ENCODE results near the gene DSCAM. TPM values are rescaled to one million over a fixed set of nuclear protein-coding genes. Genes with fewer than 3 reads are reported as not detected.

The DSCAM gene
- total RNA-seq, 2 donors from 2014 or later, result not detected

DNA sequence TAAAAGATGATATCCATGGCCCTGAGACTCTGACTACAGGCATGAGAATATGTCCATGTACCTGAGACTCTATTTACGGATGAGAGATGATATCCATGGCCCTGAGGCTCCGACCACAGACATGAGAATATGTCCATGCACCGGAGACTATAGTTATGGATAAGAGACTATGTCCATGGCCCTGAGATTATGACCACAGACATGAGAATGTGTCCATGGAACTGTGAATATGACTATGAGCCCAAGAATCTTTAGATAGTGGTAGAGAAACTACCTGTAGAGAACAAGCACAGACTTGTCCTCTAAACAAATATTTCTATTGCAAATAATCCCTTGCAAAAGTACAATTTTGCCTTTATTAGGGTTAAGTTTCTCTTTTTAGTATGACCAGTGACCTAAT, 716.5 kb downstream of the DSCAM start:
- no peaks in the 10 kb centered on the region for H3K36me3 Mint-ChIP-seq (ENCODE audit: insufficient read depth in 2 of 2)
- H3K27ac Mint-ChIP-seq, result no peak overlapping the region
- no peaks in the 10 kb centered on the region for H3K27me3 Mint-ChIP-seq (ENCODE audit: low read depth)
- H3K9me3 Mint-ChIP-seq, result peaks cover 3 to 6% of the 10 kb centered on the region in 2 donors
- no peak for DNase-seq
- H3K4me3 Mint-ChIP-seq, result no peak overlapping the region
- ATAC-seq (replicated peaks in 1 of 2), result no peak
- H3K4me1 Mint-ChIP-seq (ENCODE audit: low read depth), result no peaks in the 10 kb centered on the region

DNA sequence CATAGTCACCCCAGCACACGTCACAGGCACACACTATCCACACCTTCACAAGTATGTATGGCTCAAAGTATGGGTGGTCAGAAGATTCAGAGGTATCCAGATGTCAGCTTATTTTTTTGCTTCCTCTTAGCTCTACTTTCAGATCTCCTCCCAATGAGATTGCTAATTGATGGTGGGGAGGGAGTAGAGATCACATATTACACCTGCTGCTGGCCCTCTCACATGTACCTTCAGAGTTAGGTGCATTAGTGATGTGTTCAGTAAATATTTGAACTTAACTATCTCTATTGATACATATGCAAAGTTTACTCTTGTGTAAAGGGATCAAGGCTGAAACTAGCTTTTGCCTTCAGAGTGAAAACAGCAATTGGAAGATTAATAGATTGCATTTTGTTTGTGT, 717.1 kb downstream of the DSCAM start:
- no peak overlapping the region for H3K4me3 Mint-ChIP-seq
- H3K36me3 Mint-ChIP-seq (ENCODE audit: insufficient read depth in 2 of 2), result no peaks in the 10 kb centered on the region
- DNase-seq (no peak), ATAC-seq (replicated peaks in 1 of 2) (no peak)
- H3K27me3 Mint-ChIP-seq (ENCODE audit: low read depth), result no peaks in the 10 kb centered on the region
- no peak overlapping the region for H3K27ac Mint-ChIP-seq
- H3K9me3 Mint-ChIP-seq, result peaks cover 2 to 6% of the 10 kb centered on the region in 2 donors
- H3K4me1 Mint-ChIP-seq (ENCODE audit: low read depth), result no peaks in the 10 kb centered on the region

DNA sequence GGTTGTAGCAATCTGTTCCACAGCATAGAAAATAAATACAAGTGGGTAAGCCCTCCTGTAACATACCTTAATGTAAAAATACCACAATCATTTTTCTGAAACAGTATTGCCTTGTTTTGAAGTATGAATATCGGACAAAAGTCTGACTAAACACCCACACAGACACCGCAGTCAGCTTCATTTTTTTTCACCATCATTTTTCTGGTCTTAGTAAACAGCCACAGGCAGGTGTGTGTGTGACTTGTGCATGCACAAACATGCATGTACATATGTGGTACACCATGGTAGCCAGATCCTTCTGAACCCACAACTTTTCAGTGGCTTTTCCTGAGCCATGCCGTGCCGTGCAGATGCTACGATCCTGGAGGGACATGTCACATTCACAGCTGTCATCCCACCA, 718.1 kb downstream of the DSCAM start:
- no peak for ATAC-seq (replicated peaks in 1 of 2)
- no peaks in the 10 kb centered on the region for H3K36me3 Mint-ChIP-seq (ENCODE audit: insufficient read depth in 2 of 2)

DNA sequence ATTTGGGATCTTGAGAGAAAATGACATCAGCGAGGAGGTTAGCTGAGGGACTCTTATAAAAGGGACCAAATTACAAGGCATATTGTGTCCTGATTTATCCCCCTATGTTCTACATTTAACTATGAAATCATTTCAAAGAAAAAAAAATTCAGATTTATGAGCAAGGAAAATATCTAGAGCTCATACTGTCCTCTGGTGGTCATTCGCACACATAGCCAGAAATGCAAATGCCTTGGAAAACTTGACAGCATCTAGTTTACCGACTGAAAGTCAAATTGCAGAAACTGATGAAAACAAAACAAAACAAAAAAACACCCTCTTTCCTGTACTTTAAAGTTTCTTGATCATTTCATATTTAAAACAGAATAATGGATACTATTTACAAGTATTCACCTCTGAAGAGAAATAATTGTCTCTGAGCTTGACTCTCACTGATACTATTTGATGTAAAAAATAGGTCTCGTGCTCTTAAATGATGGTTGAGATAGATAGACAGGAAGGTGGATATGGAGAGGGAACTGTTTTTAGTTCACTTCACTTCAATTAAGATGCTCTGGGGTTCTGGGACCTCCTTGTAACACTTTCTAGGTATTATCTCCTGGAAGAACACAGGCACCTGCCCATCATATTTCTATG, 725.9 kb downstream of the DSCAM start:
- H3K27me3 Mint-ChIP-seq (ENCODE audit: low read depth), result no peaks in the 10 kb centered on the region
- ATAC-seq (replicated peaks in 1 of 2) (no peak), DNase-seq (no peak)
- no peak overlapping the region for H3K4me3 Mint-ChIP-seq
- H3K36me3 Mint-ChIP-seq (ENCODE audit: insufficient read depth in 2 of 2), result no peaks in the 10 kb centered on the region
- no peak overlapping the region for H3K27ac Mint-ChIP-seq
- no peaks in the 10 kb centered on the region for H3K9me3 Mint-ChIP-seq
- H3K4me1 Mint-ChIP-seq (ENCODE audit: low read depth), result no peaks in the 10 kb centered on the region

More for the DNA sequence above, 718.1 kb downstream of the DSCAM start:
- no peak overlapping the region for H3K27ac Mint-ChIP-seq
- H3K4me1 Mint-ChIP-seq (ENCODE audit: low read depth), result no peaks in the 10 kb centered on the region
- peaks cover 2 to 6% of the 10 kb centered on the region in 2 donors for H3K9me3 Mint-ChIP-seq
- DNase-seq, result no peak
- no peak overlapping the region for H3K4me3 Mint-ChIP-seq
- H3K27me3 Mint-ChIP-seq (ENCODE audit: low read depth), result no peaks in the 10 kb centered on the region

DNA sequence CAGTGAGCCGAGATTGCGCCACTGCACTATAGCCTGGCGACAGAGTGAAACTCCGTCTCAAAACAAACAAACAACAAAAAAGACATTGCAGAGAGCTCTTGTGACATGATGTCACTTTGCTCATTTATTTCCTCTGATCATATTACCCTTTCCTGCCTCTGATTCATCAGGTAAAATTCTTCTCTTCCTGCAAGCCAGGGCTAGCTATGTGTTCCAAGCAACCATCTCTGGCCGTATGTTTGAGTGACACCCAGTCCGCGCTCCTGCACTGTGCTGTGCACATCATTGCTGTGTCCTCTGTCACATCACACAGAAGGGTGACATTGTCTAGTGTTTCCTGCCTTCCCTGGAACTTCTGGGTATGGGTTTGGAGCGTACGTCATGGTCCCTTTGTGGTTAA, 728.4 kb downstream of the DSCAM start:
- peaks cover 0 to 2% of the 10 kb centered on the region in 2 donors for H3K9me3 Mint-ChIP-seq
- no peak for DNase-seq
- H3K4me1 Mint-ChIP-seq (ENCODE audit: low read depth), result no peaks in the 10 kb centered on the region
- ATAC-seq (replicated peaks in 1 of 2), result no peak
- no peaks in the 10 kb centered on the region for H3K27me3 Mint-ChIP-seq (ENCODE audit: low read depth)
- H3K4me3 Mint-ChIP-seq, result no peak overlapping the region
- H3K36me3 Mint-ChIP-seq (ENCODE audit: insufficient read depth in 2 of 2), result no peaks in the 10 kb centered on the region
- no peak overlapping the region for H3K27ac Mint-ChIP-seq

DNA sequence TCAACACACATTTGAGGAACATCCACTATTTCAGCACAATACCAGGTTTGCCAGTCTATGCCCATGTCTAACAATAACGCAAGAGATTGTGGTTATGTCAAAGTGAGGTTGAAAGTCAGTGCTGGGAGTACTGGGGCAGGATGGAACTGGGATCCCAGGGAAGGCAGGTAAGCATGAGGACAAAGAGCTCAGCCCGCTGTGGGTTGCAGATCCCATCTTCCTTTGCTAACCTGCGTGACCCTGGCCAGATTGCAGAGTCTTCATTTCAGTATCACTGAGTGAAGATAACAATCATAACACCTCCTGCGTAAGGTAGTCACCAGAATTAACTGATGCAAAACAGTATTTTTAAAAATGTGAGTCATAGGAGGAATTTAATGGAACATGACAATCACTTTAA, 729.7 kb downstream of the DSCAM start:
- ATAC-seq (replicated peaks in 1 of 2) (no peak), DNase-seq (no peak)
- H3K9me3 Mint-ChIP-seq, result peaks cover 0 to 3% of the 10 kb centered on the region in 2 donors
- no peak overlapping the region for H3K4me3 Mint-ChIP-seq
- no peaks in the 10 kb centered on the region for H3K36me3 Mint-ChIP-seq (ENCODE audit: insufficient read depth in 2 of 2)
- no peaks in the 10 kb centered on the region for H3K4me1 Mint-ChIP-seq (ENCODE audit: low read depth)
- no peaks in the 10 kb centered on the region for H3K27me3 Mint-ChIP-seq (ENCODE audit: low read depth)
- no peak overlapping the region for H3K27ac Mint-ChIP-seq

DNA sequence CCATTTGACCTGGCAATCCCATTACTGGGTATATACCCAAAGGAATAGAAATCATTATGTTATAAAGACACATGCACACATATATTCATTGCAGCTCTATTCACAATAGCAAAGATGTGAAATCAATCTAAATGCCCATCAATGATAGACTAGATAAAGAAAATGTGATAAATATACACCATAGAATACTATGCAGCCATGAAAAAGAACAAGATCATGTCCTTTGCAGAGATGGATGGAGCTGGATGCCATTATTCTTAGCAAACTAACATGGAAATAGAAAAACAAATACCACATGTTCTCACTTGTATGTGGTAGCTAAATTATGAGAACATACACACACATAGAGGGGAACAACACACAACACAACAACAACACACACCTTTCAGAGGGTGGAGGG, 731.2 kb downstream of the DSCAM start:
- DNase-seq (no peak), ATAC-seq (replicated peaks in 1 of 2) (no peak)
- Mint-ChIP-seq H3K27me3 (ENCODE audit: low read depth) (no peaks in the 10 kb centered on the region), H3K9me3 (peaks cover 0 to 5% of the 10 kb centered on the region in 2 donors), H3K4me1 (ENCODE audit: low read depth) (no peaks in the 10 kb centered on the region), H3K36me3 (ENCODE audit: insufficient read depth in 2 of 2) (no peaks in the 10 kb centered on the region), H3K4me3 (no peak overlapping the region), H3K27ac (no peak overlapping the region)

DNA sequence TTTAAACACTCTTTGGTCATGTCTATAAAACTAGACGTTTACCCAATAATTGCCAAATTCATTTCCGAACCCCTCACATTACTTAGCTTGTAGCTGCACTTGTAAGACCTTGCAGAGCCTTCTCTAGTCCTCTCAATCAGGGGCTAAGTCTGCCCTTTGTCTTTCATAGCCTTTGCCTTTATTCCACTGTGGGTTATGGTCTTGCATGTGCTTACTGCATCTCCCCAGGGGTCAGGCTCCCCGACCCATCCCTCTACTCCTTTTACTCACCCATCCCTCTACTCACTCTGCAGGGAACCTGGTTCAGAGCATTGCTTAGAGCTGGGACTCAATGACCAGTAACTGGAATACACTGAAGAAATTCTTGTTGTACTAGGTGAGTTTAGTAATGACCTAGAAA, 744.3 kb downstream of the DSCAM start:
- DNase-seq, result no peak
- no peak overlapping the region for H3K4me3 Mint-ChIP-seq
- H3K9me3 Mint-ChIP-seq, result peaks cover 4 to 10% of the 10 kb centered on the region in 2 donors
- H3K27ac Mint-ChIP-seq, result no peak overlapping the region
- no peak for ATAC-seq (replicated peaks in 1 of 2)
- no peaks in the 10 kb centered on the region for H3K4me1 Mint-ChIP-seq (ENCODE audit: low read depth)
- peaks cover 0 to 7% of the 10 kb centered on the region in 2 donors for H3K36me3 Mint-ChIP-seq (ENCODE audit: insufficient read depth in 2 of 2)
- no peaks in the 10 kb centered on the region for H3K27me3 Mint-ChIP-seq (ENCODE audit: low read depth)

DNA sequence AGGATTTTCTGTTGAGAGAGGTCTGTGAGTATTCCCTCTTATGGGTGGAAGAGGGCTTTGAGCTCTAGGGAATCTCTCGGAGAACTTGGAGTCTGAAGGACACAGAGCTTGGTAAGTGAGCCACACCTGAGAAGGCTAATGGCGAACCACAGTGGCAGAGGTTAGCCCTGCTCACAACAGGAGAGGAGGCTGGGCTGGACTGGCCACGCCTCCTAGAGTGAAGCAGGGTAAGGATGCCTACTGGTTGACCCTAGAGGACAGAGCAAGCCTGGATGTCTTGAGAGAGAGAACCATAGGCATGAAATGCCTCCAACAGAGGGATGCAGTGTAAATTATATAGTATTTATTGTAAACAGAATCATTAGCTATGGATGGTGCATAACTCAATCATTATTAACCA, 747.1 kb downstream of the DSCAM start:
- Mint-ChIP-seq H3K4me3 (no peak overlapping the region), H3K27me3 (ENCODE audit: low read depth) (no peaks in the 10 kb centered on the region), H3K9me3 (peaks cover 5% of the 10 kb centered on the region in 2 donors), H3K27ac (no peak overlapping the region), H3K4me1 (ENCODE audit: low read depth) (no peaks in the 10 kb centered on the region), H3K36me3 (ENCODE audit: insufficient read depth in 2 of 2) (no peaks in the 10 kb centered on the region)
- DNase-seq, result no peak
- ATAC-seq (replicated peaks in 1 of 2), result no peak

DNA sequence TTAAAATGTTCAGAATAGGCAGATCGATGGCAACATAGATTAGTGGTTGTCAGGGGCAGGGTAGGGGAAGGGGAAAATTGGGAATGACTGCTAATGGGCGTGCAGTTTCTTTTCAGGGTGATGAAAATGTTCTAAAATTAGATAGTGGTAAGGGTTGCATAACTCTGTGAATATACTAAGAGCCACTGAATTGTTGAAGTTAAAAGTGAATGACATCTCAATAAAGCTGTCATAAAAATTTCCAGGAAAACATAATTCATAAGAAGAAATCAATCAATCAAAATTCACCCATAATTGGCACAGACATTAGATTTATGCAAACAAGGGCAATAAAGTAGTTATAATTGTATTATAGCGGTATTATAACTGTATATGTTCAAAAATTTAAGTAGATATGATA, 751.5 kb downstream of the DSCAM start:
- Mint-ChIP-seq H3K36me3 (ENCODE audit: insufficient read depth in 2 of 2) (no peaks in the 10 kb centered on the region), H3K4me3 (no peak overlapping the region), H3K4me1 (ENCODE audit: low read depth) (no peaks in the 10 kb centered on the region), H3K9me3 (peaks cover 7 to 9% of the 10 kb centered on the region in 2 donors), H3K27ac (no peak overlapping the region), H3K27me3 (ENCODE audit: low read depth) (peaks cover 2% of the 10 kb centered on the region)
- no peak for ATAC-seq (replicated peaks in 1 of 2)
- no peak for DNase-seq

DNA sequence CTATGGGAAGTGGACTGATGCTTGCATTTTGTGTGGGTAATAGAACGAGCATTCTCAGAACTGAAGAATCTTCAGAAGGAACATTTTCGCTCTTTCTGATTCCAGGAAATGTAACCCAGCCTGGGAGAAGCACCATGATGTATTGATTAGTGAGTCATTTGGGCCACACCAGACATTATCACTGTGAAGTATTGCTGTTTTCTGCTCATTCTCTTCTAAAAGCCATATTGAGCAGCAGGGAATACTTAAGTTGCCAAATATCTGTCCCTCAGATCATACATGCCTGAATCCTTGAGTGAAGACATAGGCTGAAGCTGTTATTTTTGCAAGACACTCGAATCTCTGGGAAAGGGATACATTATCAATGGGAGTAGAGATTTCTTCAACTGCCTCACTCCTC, 766.6 kb downstream of the DSCAM start:
- Mint-ChIP-seq H3K36me3 (ENCODE audit: insufficient read depth in 2 of 2) (no peaks in the 10 kb centered on the region), H3K27me3 (ENCODE audit: low read depth) (no peaks in the 10 kb centered on the region), H3K27ac (no peak overlapping the region), H3K9me3 (peaks cover 0 to 5% of the 10 kb centered on the region in 2 donors), H3K4me1 (ENCODE audit: low read depth) (no peaks in the 10 kb centered on the region), H3K4me3 (no peak overlapping the region)
- ATAC-seq (replicated peaks in 1 of 2) (no peak), DNase-seq (no peak)

DNA sequence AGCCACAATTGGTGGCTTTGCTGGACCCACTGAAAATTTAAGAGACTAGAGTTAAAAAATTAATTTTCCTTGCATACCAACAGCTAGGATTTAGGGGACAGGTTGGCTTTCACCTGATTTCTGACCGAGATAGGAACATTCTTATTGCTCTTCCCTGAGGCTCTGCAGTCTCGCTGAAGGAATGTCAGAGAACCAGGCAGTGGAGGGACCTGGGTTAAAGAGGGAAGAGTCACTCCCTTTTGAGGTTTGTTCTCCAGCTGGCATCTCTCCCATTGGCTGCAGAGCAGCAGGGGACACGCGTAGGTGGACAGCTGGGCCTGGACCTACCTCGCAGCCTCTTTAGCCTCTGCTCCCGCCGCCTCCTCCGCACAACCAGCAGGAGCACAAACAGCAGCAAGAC, 772.2 kb downstream of the DSCAM start:
- Mint-ChIP-seq H3K4me3 (no peak overlapping the region), H3K27ac (no peak overlapping the region), H3K4me1 (ENCODE audit: low read depth) (no peaks in the 10 kb centered on the region), H3K9me3 (peaks cover 0 to 4% of the 10 kb centered on the region in 2 donors), H3K27me3 (ENCODE audit: low read depth) (no peaks in the 10 kb centered on the region), H3K36me3 (ENCODE audit: insufficient read depth in 2 of 2) (no peaks in the 10 kb centered on the region)
- no peak for DNase-seq
- ATAC-seq (replicated peaks in 1 of 2), result no peak

DNA sequence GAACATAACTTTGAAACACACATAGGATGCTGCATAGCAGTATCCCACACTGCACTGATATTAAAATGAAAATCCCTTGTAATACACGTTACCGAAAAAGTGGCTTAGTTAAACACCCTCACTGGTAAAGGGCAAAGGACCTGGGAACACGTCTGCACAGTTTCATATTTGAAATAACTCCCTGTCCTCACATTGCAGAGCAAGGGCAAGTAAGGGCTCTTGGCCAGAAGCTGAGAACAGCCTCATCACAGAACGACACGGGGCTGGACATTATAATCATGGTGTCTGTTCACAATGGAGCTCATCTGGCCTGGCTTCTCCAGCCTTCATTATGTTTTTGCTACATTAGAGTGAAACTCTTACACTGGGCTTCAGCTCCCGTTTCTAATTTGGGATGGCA, 772.8 kb downstream of the DSCAM start:
- no peak overlapping the region for H3K27ac Mint-ChIP-seq
- no peak overlapping the region for H3K4me3 Mint-ChIP-seq
- H3K9me3 Mint-ChIP-seq, result peaks cover 0 to 4% of the 10 kb centered on the region in 2 donors
- no peaks in the 10 kb centered on the region for H3K4me1 Mint-ChIP-seq (ENCODE audit: low read depth)
- H3K36me3 Mint-ChIP-seq (ENCODE audit: insufficient read depth in 2 of 2), result no peaks in the 10 kb centered on the region
- DNase-seq (no peak), ATAC-seq (replicated peaks in 1 of 2) (no peak)
- no peaks in the 10 kb centered on the region for H3K27me3 Mint-ChIP-seq (ENCODE audit: low read depth)

DNA sequence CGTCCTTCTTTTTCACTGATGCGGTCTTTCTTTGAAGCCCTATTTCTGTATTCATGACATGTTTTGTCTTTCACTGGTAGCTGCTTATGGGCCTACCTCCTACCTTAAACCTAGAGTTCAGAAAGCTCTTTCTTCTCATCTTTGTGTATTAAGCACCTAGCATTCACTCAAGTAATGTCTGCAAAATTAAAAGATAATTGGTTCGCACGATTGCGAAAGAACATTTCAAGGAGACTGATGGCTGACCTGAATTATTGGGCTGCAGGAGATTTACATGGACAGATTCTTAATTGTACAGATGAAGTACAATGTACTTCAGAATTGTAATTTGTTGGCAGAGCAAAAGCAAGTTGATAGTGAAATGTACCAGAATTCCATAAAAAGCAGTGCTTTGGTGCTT, 773.3 kb downstream of the DSCAM start:
- no peak overlapping the region for H3K4me3 Mint-ChIP-seq
- H3K27ac Mint-ChIP-seq, result no peak overlapping the region
- H3K36me3 Mint-ChIP-seq (ENCODE audit: insufficient read depth in 2 of 2), result no peaks in the 10 kb centered on the region
- no peaks in the 10 kb centered on the region for H3K27me3 Mint-ChIP-seq (ENCODE audit: low read depth)
- DNase-seq (no peak), ATAC-seq (replicated peaks in 1 of 2) (no peak)
- H3K9me3 Mint-ChIP-seq, result peaks cover 0 to 4% of the 10 kb centered on the region in 2 donors
- H3K4me1 Mint-ChIP-seq (ENCODE audit: low read depth), result no peaks in the 10 kb centered on the region
